Peyer's patch (tissue), 4 donors: ENCODE results near the gene CALB2. TPM values are rescaled to one million over a fixed set of nuclear protein-coding genes. Genes with fewer than 3 reads are reported as not detected.

Experiments
- DNase-seq, 3 donors: peaks; one replicate each; pipeline ENCODE4 v3.0.0-alpha.2; 2017 to 2019
- H3K27ac ChIP-seq, 4 donors: fragments of 200-600 bp; sonication (generic); one replicate each; pipeline ENCODE4 v1.5.1; 2016 to 2019
- H3K27me3 ChIP-seq, 2 donors: fragments of 200-600 bp; sonication (generic); one replicate each; pipeline ENCODE4 v1.5.1; 2019
- H3K36me3 ChIP-seq, 3 donors: fragments of 200-600 bp; sonication (generic); one replicate each; pipeline ENCODE4 v1.5.1; 2016 to 2019
- H3K4me1 ChIP-seq, 4 donors: fragments of 200-600 bp; sonication (generic); one replicate each; pipeline ENCODE4 v1.5.1; 2016 to 2019
- H3K4me3 ChIP-seq, 4 donors: fragments of 200-600 bp; sonication (generic); 1 replicate in 3 of 4; 2 replicates in 1 of 4; pipeline ENCODE4 v1.5.1; 2016 to 2019; ENCODE audit warnings: mild to moderate bottlenecking in 1 of 4
- H3K9me3 ChIP-seq, 4 donors: fragments of 200-600 bp; sonication (generic); one replicate each; pipeline ENCODE4 v1.5.1; 2016 to 2019; ENCODE audit warnings: mild to moderate bottlenecking in 1 of 4
- POLR2A ChIP-seq, 2 donors: fragments of 450-650 bp; IDR thresholded peaks; one replicate each; pipeline ENCODE4 v1.5.1; 2017; ENCODE audit warnings: antibody characterized with exemption in 2 of 2, mild to moderate bottlenecking in 2 of 2, moderate library complexity in 2 of 2
- total RNA-seq, 4 donors: library from RNA; depleted of rRNA; stranded (reverse); fragments of >200 nt; gene quantifications; one replicate each; pipeline ENCODE4 v1.1.0, GENCODE V29; 2016
- TF ChIP-seq, protein P1 (sequence below), 6 experiments: fragments of 450-650 bp in 4 of 6; fragments of 200-600 bp in 2 of 6; sonication (generic) in 1 of 6; IDR thresholded peaks; one replicate each; pipeline ENCODE4 v1.5.1; 2017 to 2019; ENCODE audit warnings: antibody characterized with exemption in 6 of 6, mild to moderate bottlenecking in 3 of 6, moderate library complexity in 1 of 6

Gene CALB2
- total RNA-seq, 4 donors from 2014 or later: 2.3 to 5.5 (median 3.6) TPM; not detected in 1

DNA sequence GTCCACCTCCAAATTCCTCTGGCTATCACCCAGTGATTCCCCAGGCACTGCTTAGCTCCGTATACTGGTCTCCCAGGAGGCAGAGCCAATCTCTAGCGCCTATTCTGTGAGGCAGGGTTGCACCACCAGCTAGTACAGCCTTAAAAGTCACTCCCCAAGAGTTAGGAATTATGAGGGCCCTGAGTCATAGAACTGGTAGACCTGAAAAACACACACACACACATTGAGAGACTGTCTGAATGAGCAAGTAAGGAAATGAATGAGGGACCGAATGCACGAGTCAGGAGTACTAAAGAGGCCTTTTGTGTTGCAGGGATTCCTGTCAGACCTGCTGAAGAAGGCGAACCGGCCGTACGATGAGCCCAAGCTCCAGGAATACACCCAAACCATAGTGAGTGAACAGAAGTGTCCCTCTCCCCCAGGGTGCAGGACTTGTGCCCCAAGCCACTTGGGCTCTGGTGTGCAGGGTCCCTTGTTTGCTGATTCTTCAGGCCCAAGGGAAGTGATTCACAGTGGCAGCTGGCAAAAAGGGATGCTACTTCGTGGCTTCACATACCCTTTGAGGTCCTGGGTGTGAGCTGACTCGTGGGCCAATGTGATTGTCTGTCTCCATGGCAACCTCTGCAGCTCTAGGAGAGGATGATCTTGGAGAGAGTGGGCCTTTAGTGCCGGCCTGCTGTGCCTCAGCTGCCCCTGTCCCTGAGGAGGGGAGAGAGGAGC is 24.7 kb downstream of the CALB2 start:
- no peaks in the 10 kb centered on the region for H3K9me3 ChIP-seq
- H3K4me3 ChIP-seq: no peak overlapping the region
- H3K27me3 ChIP-seq: no peaks in the 10 kb centered on the region
- H3K36me3 ChIP-seq: no peaks in the 10 kb centered on the region
- no peak for TF ChIP-seq POLR2A (IDR thresholded peaks at IDR 0.05)
- TF ChIP-seq, protein P1, sequence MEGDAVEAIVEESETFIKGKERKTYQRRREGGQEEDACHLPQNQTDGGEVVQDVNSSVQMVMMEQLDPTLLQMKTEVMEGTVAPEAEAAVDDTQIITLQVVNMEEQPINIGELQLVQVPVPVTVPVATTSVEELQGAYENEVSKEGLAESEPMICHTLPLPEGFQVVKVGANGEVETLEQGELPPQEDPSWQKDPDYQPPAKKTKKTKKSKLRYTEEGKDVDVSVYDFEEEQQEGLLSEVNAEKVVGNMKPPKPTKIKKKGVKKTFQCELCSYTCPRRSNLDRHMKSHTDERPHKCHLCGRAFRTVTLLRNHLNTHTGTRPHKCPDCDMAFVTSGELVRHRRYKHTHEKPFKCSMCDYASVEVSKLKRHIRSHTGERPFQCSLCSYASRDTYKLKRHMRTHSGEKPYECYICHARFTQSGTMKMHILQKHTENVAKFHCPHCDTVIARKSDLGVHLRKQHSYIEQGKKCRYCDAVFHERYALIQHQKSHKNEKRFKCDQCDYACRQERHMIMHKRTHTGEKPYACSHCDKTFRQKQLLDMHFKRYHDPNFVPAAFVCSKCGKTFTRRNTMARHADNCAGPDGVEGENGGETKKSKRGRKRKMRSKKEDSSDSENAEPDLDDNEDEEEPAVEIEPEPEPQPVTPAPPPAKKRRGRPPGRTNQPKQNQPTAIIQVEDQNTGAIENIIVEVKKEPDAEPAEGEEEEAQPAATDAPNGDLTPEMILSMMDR (IDR thresholded peaks at IDR 0.05): no peak
- DNase-seq: no peak
- H3K4me1 ChIP-seq: no peaks in the 10 kb centered on the region
- H3K27ac ChIP-seq: no peak overlapping the region

GRCh38 chr16:71384073-71384724 is 25.7 kb downstream of the CALB2 start:
- Histone ChIP-seq H3K9me3 (no peaks in the 10 kb centered on the region), H3K27ac (no peak overlapping the region), H3K36me3 (no peaks in the 10 kb centered on the region), H3K4me1 (no peaks in the 10 kb centered on the region), H3K27me3 (no peaks in the 10 kb centered on the region), H3K4me3 (no peak overlapping the region)
- no peak for TF ChIP-seq POLR2A (IDR thresholded peaks at IDR 0.05)
- TF ChIP-seq, protein P1 (IDR thresholded peaks at IDR 0.05): no peak
- DNase-seq: no peak

DNA sequence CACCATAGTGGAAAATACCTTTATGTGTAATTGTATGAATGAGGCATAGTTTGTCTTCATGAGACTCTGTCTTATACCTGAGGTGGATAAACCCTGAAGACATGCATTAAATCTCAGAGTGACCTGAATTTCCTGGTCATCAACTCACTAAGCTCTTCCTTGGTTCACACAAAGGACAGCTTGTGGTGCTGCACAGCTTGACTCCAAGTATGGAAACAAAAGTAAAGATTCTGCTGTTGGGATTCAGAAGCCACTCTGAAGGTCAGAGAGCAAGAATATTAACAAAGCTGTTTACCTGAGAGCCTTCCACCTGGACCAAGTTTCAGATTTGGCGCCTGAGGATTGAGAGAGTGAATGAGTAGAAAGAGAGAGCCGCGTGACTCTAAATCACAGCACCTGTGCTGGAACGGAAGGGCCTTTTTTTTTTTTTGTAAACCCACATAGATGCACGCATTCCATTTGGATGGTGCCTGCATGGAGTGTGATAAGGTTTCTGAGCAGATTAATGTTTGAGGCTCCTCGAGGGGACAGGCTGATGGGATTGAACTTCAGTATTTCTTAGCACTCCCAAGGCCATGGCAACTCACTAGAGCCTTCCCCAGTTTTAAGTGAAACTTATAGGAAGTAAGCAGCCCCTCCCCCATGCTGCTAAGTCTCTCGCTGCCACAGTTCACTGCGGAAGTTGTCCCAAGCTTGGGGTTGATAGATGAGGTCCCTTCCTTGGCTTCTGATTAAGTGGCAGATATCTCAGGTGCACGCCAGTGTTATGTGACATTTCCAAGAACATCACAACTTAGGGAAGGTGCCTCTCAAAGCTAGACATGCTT is 28.7 kb downstream of the CALB2 start:
- Histone ChIP-seq H3K4me3 (no peak overlapping the region), H3K4me1 (no peaks in the 10 kb centered on the region), H3K9me3 (no peaks in the 10 kb centered on the region), H3K27ac (no peak overlapping the region), H3K27me3 (no peaks in the 10 kb centered on the region), H3K36me3 (no peaks in the 10 kb centered on the region)
- TF ChIP-seq, protein P1 (IDR thresholded peaks at IDR 0.05): no peak
- no peak for TF ChIP-seq POLR2A (IDR thresholded peaks at IDR 0.05)
- no peak for DNase-seq

GRCh38 chr16:71389330-71389729 is 30.8 kb downstream of the CALB2 start:
- Histone ChIP-seq H3K4me3 (no peak overlapping the region), H3K27me3 (no peaks in the 10 kb centered on the region), H3K27ac (no peak overlapping the region), H3K4me1 (no peaks in the 10 kb centered on the region), H3K9me3 (no peaks in the 10 kb centered on the region), H3K36me3 (no peaks in the 10 kb centered on the region)
- DNase-seq: no peak
- TF ChIP-seq, protein P1 (IDR thresholded peaks at IDR 0.05): no peak
- no peak for TF ChIP-seq POLR2A (IDR thresholded peaks at IDR 0.05)

GRCh38 chr16:71396594-71396993 is 38.1 kb downstream of the CALB2 start:
- no peaks in the 10 kb centered on the region for H3K36me3 ChIP-seq
- H3K9me3 ChIP-seq: no peaks in the 10 kb centered on the region
- TF ChIP-seq, protein P1 (IDR thresholded peaks at IDR 0.05): no peak
- no peak for TF ChIP-seq POLR2A (IDR thresholded peaks at IDR 0.05)
- DNase-seq: no peak
- H3K4me1 ChIP-seq: no peaks in the 10 kb centered on the region
- H3K27ac ChIP-seq: no peak overlapping the region
- no peak overlapping the region for H3K4me3 ChIP-seq
- H3K27me3 ChIP-seq: no peaks in the 10 kb centered on the region
